NCI-H510A treated with DMSO at 0.1 percent for 48 hours (cell line): ENCODE data around the gene OSGIN1.

ENCODE experiments used
- DNase-seq: peaks from one replicate; lab custom pipeline; 2025; lab: John Stamatoyannopoulos, UW

Gene OSGIN1

GRCh38 chr16:83952940-83953795 is at the start of gene OSGIN1:
Gene OSGIN1, plus strand, starts transcription at chr16:83953240. Its CDS starts 4,432 bp downstream, at chr16:83957672.
- peak; percentile 57 for DNase-seq

- no peak for DNase-seq
Observed at GRCh38 chr16:83903751-83904150, 49.3 kb upstream of the OSGIN1 start.

- no peak for DNase-seq
Observed at GRCh38 chr16:83906683-83907082, 46.4 kb upstream of the OSGIN1 start.

GRCh38 chr16:83907111-83907510 is 45.9 kb upstream of the OSGIN1 start:
- DNase-seq: no peak

GRCh38 chr16:83907631-83908250 is 45.3 kb upstream of the OSGIN1 start:
- DNase-seq: no peak

GRCh38 chr16:83908798-83909197 is 44.2 kb upstream of the OSGIN1 start:
- no peak for DNase-seq

GRCh38 chr16:83911290-83911689 is 41.8 kb upstream of the OSGIN1 start:
- no peak for DNase-seq

GRCh38 chr16:83912519-83913244 is 40.4 kb upstream of the OSGIN1 start:
- no peak for DNase-seq

GRCh38 chr16:83913245-83913633 is 39.8 kb upstream of the OSGIN1 start:
- DNase-seq: no peak

- no peak for DNase-seq
Observed at GRCh38 chr16:83914091-83914710, 38.8 kb upstream of the OSGIN1 start.

- no peak for DNase-seq
Observed at GRCh38 chr16:83915081-83915480, 38.0 kb upstream of the OSGIN1 start.

GRCh38 chr16:83915491-83915890 is 37.5 kb upstream of the OSGIN1 start:
- no peak for DNase-seq

GRCh38 chr16:83917152-83918120 is 35.6 kb upstream of the OSGIN1 start:
- DNase-seq: no peak

GRCh38 chr16:83920894-83921491 is 32.0 kb upstream of the OSGIN1 start:
- no peak for DNase-seq

- DNase-seq: no peak
Observed at GRCh38 chr16:83923581-83924365, 29.3 kb upstream of the OSGIN1 start.

GRCh38 chr16:83924686-83925085 is 28.4 kb upstream of the OSGIN1 start:
- DNase-seq: no peak

- DNase-seq: no peak
Observed at GRCh38 chr16:83925095-83925905, 27.7 kb upstream of the OSGIN1 start.

- no peak for DNase-seq
Observed at GRCh38 chr16:83925957-83926725, 26.9 kb upstream of the OSGIN1 start.
